ENCODE data around the gene KLC3.

The KLC3 gene

GRCh38 chr19:45349126-45349415 lies 8.5 kb downstream of the KLC3 start:
- no peak for DNase-seq (ENCODE audit: low read depth in 2 of 2)

- DNase-seq (ENCODE audit: low read depth in 2 of 2), result no peak
Observed at GRCh38 chr19:45349430-45349941, 8.9 kb downstream of the KLC3 start.

GRCh38 chr19:45350477-45351058 lies 10.0 kb downstream of the KLC3 start:
- DNase-seq (ENCODE audit: low read depth in 2 of 2), result no peak

GRCh38 chr19:45351401-45351952 lies 10.9 kb downstream of the KLC3 start:
- DNase-seq (ENCODE audit: low read depth in 2 of 2), result no peak

GRCh38 chr19:45352062-45352461 lies 11.5 kb downstream of the KLC3 start:
- no peak for DNase-seq (ENCODE audit: low read depth in 2 of 2)

GRCh38 chr19:45352471-45352870 lies 11.9 kb downstream of the KLC3 start:
- no peak for DNase-seq (ENCODE audit: low read depth in 2 of 2)

GRCh38 chr19:45352914-45353796 lies 12.6 kb downstream of the KLC3 start:
- no peak for DNase-seq (ENCODE audit: low read depth in 2 of 2)

GRCh38 chr19:45354241-45354842 lies 13.8 kb downstream of the KLC3 start:
- no peak for DNase-seq (ENCODE audit: low read depth in 2 of 2)

GRCh38 chr19:45355402-45355801 lies 14.9 kb downstream of the KLC3 start:
- DNase-seq (ENCODE audit: low read depth in 2 of 2), result no peak

GRCh38 chr19:45355910-45356309 lies 15.4 kb downstream of the KLC3 start:
- no peak for DNase-seq (ENCODE audit: low read depth in 2 of 2)

GRCh38 chr19:45356760-45357444 lies 16.4 kb downstream of the KLC3 start:
- no peak for DNase-seq (ENCODE audit: low read depth in 2 of 2)

- DNase-seq (ENCODE audit: low read depth in 2 of 2), result no peak
Observed at GRCh38 chr19:45357445-45357783, 16.9 kb downstream of the KLC3 start.

- DNase-seq (ENCODE audit: low read depth in 2 of 2), result no peak
Observed at GRCh38 chr19:45358213-45358792, 17.8 kb downstream of the KLC3 start.

- no peak for DNase-seq (ENCODE audit: low read depth in 2 of 2)
Observed at GRCh38 chr19:45361608-45362007, 21.1 kb downstream of the KLC3 start.

- no peak for DNase-seq (ENCODE audit: low read depth in 2 of 2)
Observed at GRCh38 chr19:45362291-45362690, 21.7 kb downstream of the KLC3 start.

GRCh38 chr19:45363861-45364459 lies 23.4 kb downstream of the KLC3 start:
- DNase-seq (ENCODE audit: low read depth in 2 of 2), result no peak

- DNase-seq (ENCODE audit: low read depth in 2 of 2), result no peak
Observed at GRCh38 chr19:45364696-45365095, 24.1 kb downstream of the KLC3 start.

GRCh38 chr19:45368127-45368526 lies 27.6 kb downstream of the KLC3 start:
- no peak for DNase-seq (ENCODE audit: low read depth in 2 of 2)

- DNase-seq (ENCODE audit: low read depth in 2 of 2), result no peak
Observed at GRCh38 chr19:45368737-45369340, 28.3 kb downstream of the KLC3 start.

GRCh38 chr19:45370410-45371204 lies 30.1 kb downstream of the KLC3 start, which contains the start of gene ERCC2:
Gene ERCC2, minus strand, starts transcription at chr19:45370573. Its CDS starts 33 bp downstream, at chr19:45370540.
- DNase-seq (ENCODE audit: low read depth in 2 of 2), result peak; percentile 98 to 99

Data from stimulated activated CD8-positive, alpha-beta memory T cell treated with anti-CD3 and anti-CD28 coated beads, Interleukin-15, amount 100 ng/mL, for 48 hours (primary cell).